ENCODE measurements around the gene ORC2.
"Not testable (repeated sequence)": the region's sequence is repeated elsewhere in the genome, so short reads cannot be mapped to it uniquely, and the experiment has no call there.

ORC2 gene

DNA sequence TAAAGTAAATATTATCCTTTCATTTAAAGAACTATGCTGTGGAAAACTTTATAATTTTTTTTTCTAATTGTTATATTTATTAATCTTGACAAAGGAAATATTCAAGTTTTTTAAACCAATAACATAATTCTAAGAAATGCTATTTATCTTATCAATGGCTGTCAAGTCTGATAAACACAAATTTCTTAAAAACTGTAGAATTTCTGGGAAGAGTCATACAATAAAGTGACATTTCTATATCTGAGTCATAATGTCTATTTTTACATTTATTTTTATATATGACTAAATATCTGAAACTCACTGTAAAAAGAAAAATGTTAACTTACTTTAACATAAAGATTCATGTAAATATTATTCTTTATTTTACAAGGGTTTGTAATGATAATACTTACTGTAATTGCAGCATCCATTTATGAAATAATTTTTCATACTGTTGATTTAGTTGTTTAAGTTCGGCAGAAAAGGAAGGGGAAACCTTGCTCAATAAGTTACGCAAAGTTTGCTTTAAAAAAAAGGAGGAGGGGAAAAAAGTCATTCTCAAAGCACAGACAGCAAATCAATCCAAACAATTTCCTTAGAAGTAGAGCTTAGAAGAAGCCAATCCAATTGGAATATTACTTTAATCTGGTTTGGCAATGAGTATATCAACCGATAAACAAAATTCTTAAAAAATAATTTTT lies 32.4 kb downstream of the ORC2 start:
- peak; percentile 32 for DNase-seq (ENCODE audit: low read depth)

DNA sequence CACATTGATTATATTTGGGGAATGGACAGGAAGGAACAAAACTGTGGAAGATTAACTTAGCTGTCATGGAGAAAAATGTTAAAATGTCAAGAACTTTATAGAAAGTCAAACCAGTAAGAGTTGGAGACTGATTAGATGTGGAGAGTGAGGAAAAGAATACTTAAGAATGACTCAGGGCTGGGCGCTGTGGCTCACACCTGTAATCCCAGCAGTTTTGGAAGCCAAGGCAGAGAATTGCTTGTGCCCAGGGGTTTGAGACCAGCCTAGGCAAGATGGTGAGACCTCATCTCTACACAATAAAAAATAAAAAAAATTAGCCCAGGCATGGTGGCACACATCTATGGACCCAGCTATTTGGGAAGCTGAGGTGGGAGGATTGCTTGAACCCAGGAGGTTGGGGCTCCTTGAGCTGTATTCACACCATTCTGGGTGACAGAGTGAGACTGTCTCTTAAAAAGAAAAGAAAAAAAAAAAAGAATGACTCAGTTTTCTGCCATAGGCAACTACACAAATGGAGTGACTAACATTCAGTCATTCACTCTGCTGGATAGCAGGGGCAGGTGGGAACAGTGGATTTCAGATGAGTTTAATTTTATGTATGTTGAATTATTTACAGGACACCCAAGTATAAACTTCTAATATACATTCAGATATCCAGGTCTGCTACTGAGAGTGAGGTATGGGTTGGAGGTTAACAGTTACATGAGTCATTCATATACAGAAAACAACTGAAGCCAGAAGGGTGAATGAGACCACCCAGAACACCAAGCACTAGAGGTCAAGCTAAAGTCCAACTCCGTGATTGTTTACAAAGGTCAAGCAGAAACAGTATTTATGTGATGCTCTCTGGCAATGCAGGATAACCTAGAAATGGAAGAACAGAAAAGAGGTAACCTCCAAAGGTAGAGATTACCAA lies 33.9 kb downstream of the ORC2 start:
- DNase-seq (ENCODE audit: low read depth) = peak; percentile 22

DNA sequence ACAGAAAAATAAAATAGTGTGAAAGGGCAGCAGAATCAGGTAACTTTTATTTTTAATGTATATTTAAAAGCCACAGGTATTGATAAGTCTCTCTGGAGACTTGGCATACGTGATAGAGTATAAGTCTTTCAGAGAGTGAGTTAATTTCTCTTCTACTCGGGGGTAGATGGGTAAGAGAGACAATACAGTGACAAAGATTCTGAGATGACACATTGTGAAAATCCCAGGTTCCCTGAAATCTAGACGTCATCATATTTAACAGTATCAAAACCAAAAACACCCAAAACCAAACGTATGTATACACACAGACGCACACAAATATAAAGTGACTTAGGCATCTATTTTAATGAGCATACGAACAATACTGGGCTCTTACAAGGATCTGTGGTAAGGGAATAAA lies 41.0 kb downstream of the ORC2 start:
- DNase-seq (ENCODE audit: low read depth) = no peak

DNA sequence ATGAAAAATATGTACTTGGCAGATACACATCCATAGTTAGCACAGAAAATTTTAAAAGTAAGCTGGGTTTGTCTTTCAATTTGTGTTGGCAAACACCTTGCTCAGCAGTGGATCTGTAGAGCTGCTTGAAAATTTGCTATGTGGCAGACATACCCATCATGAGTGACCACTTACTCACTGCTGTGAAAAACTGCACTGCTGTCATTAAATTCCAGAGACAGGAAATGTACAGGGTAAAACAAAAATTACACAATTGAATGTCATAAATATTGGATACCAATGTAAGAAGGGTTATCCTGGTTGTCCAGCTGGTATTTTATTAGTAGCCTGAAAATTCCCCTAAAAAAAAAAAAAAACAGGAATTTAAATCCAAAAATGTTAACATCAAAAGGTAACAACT lies 49.8 kb downstream of the ORC2 start:
- peak; percentile 86 for DNase-seq (ENCODE audit: low read depth)

DNA sequence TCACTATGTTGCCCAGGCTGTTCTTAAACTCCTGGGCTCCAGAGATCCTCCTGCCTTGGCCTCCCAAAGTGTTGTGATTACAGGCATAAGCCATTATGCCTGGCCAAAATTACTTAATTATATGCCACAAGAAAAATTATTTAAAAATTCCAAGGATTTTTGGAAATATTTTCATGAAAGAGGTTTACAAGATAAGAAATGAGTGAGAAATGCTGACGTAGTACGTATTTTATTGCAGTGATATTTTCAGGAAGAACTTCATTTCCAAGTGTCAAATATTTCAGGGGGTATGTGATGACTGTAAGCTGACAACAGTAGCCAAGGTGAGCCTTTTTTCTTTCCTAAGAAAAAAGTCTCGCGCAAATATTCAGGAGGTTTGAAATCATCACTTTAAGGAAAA lies 53.5 kb downstream of the ORC2 start:
- DNase-seq (ENCODE audit: low read depth) = no peak

DNA sequence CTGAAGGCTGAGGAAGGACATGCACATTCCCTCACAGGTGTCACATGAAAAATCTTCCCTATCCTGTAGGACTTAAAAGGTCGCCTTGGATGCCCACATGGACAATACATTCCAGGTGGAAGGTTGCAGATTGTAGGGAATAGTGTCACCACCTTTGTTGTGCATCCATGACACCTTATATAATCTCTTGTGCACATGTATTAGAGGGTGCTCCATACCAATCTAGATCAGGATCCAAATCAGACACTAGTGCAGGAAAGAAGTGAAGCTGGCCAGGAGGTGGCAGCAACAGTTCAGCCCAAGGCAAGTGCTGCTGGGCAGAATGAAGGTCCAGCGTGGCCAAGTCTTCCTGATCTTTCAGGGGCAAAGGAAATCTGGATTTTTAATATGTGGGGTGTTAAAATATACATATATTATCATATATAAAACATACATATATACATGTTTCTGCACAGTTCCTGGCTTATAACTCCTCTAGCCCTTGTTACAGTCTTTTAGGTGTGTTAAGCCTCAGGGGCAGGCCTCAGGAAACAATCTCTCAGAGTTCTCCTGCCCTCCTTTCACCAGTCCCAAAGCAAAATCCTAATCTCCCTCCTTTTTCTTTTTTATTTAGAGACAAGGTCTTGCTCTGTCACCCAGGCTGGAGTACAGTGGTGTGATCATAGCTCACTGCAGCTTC lies 57.7 kb downstream of the ORC2 start:
- DNase-seq (ENCODE audit: low read depth) = peak; percentile 79

DNA sequence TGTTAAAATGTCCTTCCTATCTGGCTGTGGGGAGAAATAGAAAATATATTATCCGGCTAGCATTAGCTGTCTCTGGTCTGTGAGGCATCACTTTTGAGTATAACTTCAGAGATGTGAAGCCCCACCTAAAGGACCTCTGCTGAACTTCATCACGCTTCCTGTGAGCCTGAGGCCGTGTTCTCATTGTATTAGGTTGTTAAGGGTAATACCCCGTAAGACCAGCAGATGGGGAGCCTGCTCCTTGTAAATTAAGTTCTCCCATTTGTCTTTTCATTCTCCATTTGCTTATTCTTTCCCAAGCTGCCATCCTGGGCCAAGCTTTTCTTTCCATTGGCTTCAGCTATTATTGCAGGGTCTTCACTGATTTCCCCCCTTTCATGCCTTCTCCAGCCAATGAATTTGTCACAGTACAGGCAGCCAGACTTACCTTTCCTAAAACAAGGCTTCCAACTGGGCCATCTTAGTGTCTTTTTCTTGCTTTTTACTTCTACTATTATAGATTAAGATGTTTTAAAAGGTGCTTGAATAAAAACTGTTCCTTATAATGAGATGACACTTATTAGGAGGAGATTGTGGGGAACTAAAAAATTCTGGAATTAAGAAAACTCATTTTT lies 61.9 kb downstream of the ORC2 start:
- peak; percentile 93 for DNase-seq (ENCODE audit: low read depth)

DNA sequence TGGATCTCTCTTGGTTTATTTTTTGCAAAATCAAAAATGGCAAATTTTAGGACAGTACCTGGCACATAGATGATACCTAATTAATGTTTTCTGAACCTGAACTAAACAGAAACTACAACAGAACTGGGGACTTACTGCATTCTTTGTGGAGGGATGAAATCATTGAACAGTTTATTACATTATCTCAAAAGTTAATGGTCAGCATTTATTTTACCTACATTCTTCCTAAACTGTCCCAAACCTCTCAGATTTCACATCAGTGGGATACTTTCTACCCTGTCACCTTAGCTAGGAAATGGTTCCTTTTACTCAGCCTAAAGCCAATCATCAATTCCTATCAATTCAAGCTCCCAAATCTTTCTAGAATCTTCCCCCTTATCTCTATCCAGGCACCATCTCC lies 64.0 kb downstream of the ORC2 start:
- DNase-seq (ENCODE audit: low read depth) = no peak

DNA sequence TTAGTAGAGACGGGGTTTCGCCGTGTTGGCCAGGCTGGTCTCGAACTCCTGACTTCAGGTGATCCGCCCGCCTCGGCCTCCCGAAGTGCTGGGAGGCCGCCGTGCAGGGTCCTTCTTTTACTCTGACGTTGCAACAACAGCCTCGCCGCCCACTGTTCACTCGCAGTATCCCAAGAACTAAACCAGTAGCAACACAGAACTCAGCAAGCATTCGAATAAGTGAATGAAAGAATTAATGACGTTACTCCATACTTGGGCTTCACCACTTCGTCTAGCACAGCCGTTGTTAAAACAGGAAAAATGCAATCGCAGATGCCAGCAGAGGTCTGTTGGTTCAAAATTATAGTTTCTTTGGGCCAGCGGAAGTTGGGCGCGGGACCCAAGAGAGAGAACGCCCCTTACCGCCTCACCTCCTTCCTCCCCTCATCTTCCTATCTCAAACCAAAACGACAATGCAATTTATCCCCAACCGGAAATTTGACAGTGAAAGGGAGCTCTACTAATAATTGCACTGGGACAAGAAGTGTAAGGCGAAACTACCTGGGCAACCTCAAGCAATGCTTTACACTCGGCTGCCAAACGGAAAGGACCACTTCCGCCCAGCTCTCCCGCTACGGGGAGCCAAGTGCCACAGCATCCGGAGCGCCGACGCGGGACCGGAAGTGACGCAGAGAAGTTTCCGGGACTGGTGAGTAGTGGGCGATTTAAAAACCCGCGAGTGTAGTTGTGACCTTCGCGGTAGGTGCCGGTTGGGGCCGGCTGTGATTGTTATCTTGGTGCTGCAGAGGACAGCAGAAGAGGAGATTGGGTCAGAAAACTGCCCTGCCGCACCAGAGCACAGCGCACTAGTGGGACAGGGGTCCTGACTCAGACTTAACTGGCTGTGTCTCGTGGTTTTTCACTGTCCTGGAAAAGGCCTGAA lies 74.5 kb downstream of the ORC2 start, which contains the start of the genes NIF3L1 and PPIL3:
Gene NIF3L1 (plus strand): TSS at position 668 of the 922 bp plus-strand sequence. CDS start 2,573 bp downstream, outside the sequence.
Gene PPIL3 (minus strand): TSS at position 374 of the 922 bp plus-strand sequence. CDS start 1,462 bp downstream, outside the sequence.
- DNase-seq (ENCODE audit: low read depth) = peak; percentile 98

DNA sequence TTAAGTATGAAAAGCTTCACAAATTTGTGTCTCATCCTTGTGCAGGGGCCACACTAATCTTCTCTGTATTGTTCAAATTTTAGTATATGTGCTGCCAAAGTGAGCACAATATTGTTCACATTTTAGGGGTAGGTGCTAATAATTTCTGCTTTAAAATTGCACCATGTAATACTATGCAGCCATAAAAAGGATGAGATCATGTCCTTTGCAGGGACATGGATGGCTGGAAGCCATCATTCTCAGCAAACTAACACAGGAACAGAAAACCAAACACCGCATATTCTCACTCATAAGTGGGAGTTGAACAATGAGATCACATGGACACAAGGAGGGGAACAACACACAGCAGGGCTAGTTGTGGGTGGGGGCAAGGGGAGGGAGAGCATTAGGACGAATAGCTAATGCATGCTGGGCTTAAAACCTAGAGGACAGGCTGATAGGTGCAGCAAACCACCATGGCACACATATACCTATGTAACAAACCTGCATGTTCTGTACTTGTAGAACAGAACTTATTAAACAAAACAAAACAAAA lies 81.7 kb downstream of the ORC2 start:
- not testable (repeated sequence) for DNase-seq (ENCODE audit: low read depth)

DNA sequence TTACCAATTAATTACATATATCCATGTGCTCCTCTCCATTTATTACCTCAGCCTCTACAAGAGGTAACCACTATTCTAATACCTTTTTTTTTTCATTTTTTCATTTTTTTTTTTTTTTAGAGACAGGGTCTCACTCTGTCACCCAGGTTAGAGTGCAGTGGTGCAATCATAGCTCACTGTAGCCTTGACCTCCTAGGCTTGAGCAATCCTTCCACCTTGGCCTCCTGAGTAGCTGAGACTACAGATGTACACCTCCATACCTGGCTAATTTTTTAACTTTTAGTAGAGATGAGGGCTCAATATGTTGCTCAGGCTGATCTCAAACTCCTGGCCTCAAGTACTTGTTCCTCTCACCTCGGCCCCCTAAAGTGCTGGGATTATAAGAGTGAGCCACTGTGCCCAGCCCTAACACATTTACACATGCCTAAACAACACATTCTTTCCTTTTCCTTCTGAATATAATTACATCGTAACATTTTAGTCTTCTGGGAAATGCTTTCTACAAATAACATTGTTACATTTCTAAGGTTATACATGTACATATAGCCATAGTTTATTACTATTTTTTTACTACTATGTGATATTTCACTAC lies 85.1 kb downstream of the ORC2 start:
- DNase-seq (ENCODE audit: low read depth) = no peak

DNA sequence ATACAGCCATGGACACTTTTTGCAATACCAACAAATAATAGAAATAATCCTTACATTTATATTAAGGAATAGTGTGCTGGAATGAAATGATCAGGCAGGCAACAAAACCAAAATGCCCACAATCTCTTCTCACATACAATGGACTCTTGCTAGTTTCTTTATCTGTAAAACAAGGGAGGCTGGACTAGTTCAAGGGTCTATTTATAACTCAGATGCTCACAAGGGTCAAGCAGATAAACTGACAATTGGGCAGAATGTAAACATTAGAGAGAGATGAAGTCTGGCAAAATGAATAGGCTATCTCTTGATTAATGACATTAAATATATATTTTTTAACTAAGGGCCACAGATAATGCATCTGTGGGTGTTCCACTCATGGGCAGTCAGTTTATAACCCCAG lies 86.0 kb downstream of the ORC2 start:
- DNase-seq (ENCODE audit: low read depth) = no peak

DNA sequence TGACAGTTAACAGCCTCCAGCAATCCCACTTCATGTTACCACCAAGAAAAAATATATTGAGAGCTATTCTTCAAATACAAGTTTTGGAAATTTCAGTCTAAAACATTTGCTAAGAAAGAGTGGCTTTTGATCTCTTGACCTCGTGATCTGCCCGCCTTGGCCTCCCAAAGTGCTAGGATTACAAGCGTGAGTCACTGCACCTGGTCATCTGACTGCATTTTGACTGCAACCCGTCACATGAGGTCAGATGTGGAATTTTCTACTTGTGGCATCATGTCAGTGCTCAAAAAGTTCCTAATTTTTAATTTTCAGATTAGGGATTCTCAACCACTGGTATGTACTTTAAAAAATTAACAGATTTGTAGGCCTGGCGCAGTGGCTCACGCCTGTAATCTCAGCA lies 89.9 kb downstream of the ORC2 start:
- DNase-seq (ENCODE audit: low read depth) = no peak

DNA sequence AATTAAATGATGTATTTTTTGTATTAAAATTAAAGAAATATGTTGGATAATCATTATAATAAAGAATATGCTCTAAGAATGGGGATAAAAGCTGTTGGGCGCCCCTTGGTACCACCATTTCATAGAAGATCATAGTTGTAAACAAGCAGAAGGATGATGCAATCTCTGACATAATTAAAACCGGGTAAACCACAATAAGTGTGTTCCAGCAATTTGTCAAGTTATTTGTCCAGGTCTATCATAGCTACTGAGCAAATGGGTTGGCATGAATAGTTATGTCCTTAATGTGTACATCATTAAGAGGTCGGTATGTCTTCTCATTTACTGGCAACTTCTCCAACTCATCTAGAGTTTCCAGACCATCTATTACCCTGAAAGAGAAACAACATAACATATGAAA lies 92.3 kb downstream of the ORC2 start:
- DNase-seq (ENCODE audit: low read depth) = no peak

DNA sequence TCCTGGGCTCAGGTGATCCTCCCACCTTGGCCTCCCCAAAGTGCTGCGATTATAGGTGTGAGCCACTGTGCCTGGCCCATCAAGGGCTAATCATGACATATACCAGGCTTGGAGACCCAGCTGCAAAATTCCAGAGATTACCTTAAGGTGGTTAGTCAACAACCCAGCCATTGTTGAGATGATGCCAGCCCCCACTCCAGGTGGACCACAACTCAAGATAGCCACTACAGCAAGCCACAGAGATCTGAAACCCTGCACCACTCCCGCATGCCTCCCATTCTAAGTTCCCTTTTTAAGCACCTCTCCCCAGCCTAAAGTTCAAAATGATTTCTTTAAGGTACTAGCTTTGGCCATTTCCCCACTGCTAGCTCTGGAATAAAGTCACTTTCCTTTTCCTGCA lies 94.4 kb downstream of the ORC2 start:
- DNase-seq (ENCODE audit: low read depth) = no peak

DNA sequence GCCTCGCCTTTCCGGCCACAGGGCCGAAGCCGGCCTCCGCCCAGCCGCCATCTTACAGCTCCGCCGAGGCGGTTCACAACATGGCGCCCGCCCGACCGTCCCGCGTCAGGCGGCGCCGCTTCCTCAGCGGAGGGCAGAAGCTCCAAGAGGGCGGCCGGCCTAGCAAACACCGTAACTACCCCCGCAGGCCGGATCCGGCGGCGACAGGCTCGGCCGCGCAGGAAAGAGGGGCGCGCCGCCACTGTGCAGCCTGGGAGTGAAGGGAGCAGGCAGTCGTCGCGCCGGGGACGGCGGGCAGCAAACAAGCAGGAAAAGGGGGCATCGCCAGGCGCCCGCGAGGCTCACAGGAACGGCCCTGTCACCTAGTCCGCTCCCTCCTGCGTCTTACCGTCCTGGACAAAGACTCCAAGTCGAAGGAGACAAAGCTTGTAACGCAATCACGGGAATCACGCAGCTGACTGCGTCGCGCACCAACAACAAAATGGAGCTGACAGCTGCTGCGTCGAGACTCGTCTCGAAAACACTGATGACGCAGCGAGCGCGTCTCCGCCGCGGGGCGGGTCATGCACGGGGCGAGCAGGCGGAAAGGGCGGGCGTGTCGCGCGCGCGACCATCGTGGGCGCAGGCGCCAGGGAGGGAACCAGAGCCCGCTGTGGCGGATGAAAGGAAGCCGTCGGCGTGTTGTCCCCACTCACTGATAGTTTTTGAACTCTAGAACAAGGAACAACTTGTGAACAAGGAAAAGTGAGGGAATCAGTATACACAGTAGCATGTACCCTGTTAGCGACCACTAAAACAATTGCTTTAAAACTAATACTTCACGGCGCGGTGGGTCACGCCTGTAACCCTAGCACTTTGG lies 99.1 kb downstream of the ORC2 start, which contains the start of gene CLK1:
Gene CLK1 (minus strand): TSS at position 483 of the 859 bp plus-strand sequence. CDS start 2,796 bp downstream, outside the sequence.
- peak; percentile 93 for DNase-seq (ENCODE audit: low read depth)

DNA sequence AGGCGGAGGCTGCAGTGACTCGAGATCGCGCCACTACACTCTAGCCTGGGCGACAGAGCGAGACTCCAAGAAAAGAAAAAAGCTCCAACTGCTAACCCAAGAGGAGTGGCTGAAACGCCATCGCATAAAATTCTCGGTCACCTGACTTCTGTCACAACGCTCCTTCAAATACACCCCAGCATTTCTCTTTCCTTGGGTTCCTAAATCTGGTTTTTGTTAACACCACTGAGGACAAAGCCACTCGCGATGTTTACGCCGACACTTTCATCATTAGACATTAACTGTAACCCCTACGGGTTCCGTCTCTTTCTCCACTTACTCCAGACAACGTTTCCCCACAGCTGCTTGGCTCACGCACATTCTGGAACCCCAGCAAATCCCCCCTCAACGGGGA lies 99.7 kb downstream of the ORC2 start:
- peak; percentile 12 for DNase-seq (ENCODE audit: low read depth)

DNA sequence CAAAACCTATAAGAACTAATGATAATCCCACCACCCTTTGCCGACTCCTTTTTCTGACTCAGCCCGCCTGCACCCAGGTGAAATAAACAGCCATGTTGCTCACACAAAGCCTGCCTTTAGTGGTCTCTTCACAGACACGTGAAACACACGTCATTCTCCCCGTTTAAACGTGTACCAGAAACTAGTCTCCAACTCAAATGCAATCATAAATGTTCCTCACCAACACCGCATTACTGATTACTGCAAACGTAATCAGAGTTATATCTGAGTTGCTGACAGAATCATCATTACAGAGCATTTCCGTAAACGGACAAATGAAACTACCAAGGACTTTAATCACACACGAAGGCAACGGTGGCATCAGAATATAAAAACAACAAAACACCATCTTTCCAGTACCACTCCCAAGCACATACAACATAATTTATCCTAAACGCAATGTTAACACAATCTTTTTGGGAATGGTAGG lies 100.9 kb downstream of the ORC2 start:
- peak; percentile 84 for DNase-seq (ENCODE audit: low read depth)

DNA sequence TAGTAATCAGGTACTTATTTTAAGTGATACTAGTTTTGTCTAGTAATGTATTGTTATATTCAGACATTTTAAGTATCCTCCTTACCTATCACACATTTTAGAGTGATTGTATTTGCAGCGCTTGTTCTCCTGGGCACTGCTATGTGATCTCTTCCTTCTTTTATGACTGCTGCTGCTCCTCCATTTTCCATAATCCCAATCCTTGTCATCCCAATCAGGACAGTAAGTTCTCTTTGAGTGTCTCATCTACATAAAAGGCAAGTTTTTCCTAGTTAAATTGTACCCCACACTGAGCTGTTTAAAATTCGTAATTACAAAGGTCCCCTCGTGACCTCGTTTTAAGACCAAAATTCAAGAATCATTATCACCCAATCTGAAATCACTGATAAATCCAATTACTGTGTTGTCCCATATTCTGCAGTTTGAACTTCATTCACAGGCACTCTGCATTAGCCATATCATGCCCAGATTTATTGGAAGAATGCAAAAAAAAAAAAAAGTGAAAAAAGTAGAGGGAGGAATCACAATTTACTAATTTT lies 101.8 kb downstream of the ORC2 start:
- no peak for DNase-seq (ENCODE audit: low read depth)

All from iris pigment epithelial cell (primary cell).